HG03108 (cell line): ENCODE measurements around the gene PITPNM1.
"Not testable (repeated sequence)": the region's sequence is repeated elsewhere in the genome, so short reads cannot be mapped to it uniquely, and the experiment has no call there.

Experiments
- ATAC-seq: cut with Tn5 transposase; IDR thresholded peaks from one replicate; pipeline ENCODE4 v1.9.1; 2021; ENCODE audit warnings: moderate library complexity; ENCODE audit not compliant: unreplicated experiment

PITPNM1 gene

DNA sequence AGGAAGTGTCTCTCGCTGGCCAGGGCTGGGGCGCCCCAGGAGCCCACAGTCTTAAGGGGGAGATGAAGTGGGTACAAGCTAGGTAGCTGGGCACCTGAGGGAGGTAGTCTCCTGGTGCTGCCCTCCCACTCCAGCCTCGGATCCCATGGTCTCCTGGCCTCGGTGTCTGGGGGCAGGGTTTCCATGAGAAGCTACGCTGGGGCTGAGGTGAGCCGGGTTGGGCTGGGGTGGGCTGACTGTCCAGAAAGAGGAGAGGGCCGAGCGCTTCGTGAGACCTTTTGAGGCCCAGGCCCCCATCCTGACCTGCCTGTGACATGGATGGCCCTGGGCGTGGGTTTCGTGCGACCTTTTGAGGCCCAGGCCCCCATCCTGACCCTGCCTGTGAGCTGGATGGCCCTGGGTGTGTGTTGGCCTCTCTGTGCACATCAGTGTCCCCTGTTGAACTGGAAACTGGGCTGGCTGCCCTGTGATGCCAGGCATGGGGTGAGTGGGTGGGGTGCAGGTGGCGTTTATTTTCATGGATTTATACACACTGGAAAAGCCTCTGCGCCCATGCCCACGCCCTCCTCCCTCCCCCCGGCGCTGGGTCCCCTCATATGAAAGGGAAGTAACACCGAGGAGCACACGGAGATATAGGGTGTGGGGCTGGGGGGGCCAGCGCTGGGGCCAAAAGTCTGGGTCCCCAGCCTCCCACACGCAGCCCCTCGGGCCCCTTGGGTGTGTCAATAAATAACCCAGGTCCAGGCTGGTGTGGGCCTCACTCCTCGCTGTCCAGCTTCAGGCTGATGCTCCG, 13.7 kb downstream of the PITPNM1 start:
- no peak for ATAC-seq

DNA sequence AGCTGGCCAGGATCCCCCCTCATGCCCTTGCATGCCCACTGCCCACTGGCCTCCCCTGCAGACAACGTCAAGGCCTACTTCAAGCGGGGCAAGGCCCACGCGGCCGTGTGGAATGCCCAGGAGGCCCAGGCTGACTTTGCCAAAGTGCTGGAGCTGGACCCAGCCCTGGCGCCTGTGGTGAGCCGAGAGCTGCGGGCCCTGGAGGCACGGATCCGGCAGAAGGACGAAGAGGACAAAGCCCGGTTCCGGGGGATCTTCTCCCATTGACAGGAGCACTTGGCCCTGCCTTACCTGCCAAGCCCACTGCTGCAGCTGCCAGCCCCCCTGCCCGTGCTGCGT, 14.5 kb downstream of the PITPNM1 start:
- no peak for ATAC-seq

DNA sequence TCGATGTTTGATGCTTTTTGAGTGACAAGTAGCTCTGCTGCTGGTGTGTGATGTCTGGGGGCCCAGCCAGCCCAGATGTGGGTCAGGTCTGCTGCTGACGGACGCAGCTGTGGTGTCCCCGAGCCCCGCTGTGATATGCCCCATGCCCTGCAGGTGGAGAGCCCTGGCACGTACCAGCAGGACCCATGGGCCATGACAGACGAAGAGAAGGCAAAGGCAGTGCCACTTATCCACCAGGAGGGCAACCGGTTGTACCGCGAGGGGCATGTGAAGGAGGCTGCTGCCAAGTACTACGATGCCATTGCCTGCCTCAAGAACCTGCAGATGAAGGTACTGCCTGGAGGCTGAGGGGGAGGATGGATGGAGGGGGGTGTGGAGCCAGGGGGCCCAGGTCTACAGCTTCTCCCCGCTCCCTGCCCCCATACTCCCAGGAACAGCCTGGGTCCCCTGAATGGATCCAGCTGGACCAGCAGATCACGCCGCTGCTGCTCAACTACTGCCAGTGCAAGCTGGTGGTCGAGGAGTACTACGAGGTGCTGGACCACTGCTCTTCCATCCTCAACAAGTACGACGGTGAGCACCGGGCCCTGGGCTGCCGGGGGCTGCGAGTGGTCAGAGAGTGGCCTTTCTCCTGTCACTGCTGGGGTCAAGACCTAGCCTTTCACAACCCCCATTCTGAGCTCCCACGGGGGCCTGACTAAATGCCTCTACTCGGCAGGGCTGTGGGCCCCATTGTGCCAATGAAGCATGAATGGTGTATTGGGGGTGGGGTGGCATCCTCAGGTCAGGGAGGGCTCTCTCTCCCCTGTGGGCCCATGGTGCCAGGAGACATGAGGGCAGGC, 15.1 kb downstream of the PITPNM1 start:
- ATAC-seq = no peak

DNA sequence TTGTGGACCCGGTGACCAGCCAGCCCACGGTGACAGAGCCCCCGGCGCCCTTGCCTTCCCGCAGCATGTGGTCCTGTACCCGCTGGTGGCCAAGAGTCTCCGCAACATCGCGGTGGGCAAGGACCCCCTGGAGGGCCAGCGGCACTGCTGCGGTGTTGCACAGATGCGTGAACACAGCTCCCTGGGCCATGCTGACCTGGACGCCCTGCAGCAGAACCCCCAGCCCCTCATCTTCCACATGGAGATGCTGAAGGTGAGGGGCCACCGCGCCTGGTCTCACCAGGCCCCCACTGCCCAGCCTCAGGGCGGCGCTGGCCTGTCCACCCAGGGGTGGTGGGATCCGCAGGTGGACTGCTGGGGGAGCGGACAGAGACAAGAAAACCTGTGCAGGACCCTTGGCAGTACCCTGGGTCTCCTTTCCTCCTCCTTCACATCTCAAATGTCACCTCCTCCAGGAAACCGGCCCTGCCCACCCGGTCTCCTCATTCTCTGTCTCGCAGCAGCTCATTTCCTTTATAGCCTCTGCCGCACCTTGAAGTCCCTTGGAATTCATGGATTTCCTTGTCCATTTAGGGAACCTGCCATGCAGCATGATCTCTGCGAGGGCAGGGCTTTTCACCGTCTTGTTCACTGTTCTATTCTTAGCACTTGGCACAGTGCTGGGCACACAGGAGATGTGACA, 15.8 kb downstream of the PITPNM1 start:
- ATAC-seq = no peak

GRCh38 chr11:67486481-67487195, 18.5 kb downstream of the PITPNM1 start:
- peak; percentile 30 for ATAC-seq

GRCh38 chr11:67485873-67486361, 19.2 kb downstream of the PITPNM1 start:
- peak; percentile 24 for ATAC-seq

DNA sequence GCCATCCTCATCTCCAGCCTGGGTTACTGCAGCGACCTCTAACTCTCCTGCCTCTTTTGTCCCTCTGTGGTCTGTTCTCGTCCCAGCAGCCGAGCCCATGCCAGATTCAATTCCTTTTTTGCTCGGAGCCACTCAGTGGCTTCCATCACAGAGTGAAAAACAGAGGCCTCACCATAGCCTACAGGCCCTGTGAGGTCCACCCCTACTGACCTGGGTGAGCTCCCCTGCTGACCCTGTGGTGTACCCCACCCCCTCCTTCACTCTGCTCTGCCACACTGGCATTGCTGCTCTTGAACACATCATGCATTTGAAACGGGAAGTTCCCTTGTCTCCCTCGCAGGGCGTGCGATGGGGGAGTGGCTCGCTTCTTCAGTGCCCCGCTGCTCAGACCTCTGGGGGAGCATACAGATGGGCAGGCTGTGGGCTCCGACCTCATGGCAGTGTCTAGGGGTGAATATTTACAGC, 20.3 kb downstream of the PITPNM1 start:
- ATAC-seq = no peak

GRCh38 chr11:67483831-67484665, 21.1 kb downstream of the PITPNM1 start:
- ATAC-seq = no peak

DNA sequence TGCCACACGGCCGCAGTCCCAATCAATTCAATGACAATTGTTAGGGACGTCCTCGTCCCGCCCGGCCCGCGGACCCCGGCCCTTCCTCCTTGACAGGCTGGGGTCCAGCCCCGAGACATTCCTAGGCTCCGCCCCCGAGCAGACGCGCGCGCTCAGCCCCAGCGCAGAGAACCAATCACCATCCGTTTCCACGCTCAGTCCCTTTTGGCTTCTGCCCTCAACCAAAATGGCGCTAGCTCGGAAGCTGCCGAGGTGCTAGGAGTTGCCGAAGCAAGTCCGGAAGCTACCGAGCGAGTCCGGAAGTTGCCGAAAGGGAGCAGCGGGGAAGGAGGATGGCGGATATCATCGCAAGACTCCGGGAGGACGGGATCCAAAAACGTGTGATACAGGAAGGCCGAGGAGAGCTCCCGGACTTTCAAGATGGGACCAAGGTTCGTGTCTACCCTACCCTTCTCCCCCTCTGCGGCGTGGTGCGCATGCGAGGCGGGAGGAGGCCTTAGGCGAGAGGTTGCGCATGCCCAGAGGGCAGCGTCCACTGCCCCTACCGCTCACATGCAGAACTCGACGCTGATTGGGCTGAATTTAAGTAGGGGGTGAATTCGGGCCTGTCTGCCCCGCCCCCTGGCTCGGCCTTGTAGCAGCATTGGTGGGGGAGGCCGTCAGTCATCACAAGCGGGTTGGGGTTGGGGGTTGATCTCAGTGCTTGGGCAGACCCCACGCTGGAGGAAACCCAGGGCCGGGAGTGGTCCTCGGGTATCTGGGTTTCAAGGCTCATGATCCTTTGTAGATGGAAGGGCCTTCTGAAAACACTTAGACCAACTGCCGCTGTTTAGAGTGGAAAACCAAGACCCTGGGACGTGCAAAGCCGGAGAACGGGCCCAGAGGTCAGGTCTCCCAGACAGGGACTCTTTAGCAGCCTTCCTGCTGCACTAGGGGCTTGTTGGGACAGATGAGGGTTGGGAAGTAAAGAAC, 22.1 kb downstream of the PITPNM1 start, which contains the start of gene AIP:
AIP (plus strand) TSS at position 200 of the 972 bp plus-strand sequence; CDS start at position 333, 133 bp downstream.
- ATAC-seq = peak; percentile 54

DNA sequence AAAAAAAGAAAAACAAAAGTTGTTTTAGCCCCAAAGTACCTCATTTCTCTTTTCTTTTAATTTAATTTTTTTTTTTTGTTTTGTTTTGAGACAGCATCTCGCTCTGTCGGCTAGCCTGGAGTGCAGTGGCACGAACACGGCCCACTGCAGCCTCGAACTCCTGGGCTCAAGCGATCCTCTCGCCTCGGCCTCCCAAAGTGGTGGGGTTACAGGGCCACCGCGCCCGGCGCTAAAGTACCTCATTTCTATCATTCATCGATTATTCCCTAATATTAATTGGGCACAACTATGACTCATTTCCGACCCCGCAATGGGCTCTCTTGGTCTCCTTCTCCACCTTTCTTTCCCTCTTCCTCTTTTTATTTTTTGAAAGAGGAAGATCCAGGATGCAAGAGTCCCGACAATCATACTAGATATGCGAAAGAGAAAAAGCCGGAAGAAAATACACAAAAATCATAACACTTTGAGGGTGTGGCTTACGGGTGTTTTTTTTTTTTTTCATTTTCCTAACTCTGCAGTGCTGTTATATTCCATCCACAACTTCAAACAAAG, 22.8 kb downstream of the PITPNM1 start:
- no peak for ATAC-seq

GRCh38 chr11:67477344-67478050, 27.7 kb downstream of the PITPNM1 start:
- ATAC-seq = not testable (repeated sequence)

DNA sequence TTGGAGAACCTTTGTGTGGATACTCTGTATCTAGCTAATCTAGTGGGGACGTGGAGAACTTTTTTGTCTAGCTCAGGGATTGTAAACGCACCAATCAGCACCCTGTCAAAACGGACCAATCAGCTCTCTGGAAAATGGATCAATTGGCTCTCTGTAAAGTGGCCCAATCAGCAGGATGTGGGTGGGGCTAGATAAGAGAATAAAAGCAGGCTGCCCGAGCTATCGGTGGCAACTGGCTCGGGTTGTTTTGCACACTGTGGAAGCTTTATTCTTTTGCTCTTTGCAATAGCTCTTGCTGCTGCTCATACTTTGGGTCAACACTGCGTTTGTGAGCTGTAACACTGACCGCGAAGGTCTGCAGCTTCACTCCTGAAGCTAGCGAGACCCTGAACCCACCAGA, 28.5 kb downstream of the PITPNM1 start:
- ATAC-seq = not testable (repeated sequence)

GRCh38 chr11:67472882-67473281, 32.3 kb downstream of the PITPNM1 start:
- no peak for ATAC-seq

DNA sequence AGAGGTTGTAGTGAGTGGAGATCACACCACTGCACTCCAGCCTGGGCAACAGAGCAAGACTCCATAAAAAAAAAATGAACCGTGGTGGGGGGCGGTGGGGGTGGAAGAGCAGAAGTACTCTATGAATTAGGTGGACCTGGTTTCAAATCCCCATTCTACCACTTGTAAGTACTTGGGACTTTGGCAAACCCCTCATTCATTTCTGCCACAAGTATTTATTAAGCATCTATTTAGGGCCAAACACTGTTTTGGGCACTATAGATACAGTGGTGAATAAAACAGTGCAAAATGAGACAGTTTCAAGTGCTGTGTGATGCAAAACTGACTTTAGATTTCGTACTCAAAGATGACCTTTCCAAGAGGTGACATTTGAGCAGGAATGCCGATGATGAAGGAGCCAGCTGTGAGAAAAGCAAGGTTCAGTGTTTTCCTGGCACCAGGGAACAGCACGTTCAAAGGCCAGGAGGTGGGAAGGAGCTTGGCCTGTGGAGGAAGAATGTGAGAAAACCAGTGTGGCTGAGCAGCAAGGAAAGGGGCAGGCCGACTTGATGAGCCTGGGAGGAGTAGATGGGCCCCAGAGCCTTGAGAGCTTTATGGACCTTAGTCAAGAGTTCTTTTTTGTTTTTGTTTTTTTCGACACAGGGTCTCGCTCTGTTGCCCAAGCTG, 34.7 kb downstream of the PITPNM1 start:
- no peak for ATAC-seq

- no peak for ATAC-seq
Observed at GRCh38 chr11:67469508-67469811, 35.7 kb downstream of the PITPNM1 start.

DNA sequence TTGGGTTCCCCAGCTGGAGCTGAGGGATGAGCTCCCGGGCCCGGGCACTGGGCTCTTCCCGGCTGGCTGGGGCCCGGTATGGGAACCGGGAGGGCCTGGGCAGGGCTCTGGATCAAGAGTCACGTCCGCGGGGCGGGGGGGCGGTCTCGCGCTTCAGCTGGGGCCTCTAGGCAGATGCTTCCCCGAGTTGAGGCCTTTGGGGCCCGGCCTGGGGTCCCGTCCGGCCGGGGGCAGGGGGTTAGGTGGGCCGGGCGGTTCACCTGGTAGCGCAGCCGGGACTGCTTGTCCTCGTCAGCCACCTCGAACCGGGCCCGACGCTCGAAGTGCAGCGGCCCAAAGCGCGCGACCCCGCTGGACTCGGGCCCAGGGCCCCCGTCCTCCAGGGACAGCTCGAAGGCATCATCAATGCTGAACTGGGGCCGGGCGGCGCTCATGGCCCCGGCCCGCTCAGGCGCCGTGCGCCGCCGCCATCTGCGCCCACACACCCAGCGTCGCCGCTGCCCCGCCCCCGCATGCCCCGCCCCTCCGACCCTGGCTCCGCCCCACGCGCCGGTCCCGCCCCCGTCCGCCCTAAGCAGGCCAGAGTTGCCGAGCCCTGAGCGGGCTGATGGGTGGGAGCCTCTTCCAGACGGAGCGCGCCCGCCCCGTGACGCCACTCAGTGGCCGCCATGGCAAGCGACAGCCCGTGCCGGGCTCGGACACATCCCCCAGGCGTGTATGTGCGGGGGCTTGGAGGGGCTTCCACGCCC, 36.2 kb downstream of the PITPNM1 start, which contains the start of gene TMEM134:
TMEM134 (minus strand) TSS at position 493 of the 749 bp plus-strand sequence; CDS start at position 434, 59 bp downstream.
- peak; percentile 60 for ATAC-seq

GRCh38 chr11:67468456-67468758, 36.8 kb downstream of the PITPNM1 start:
- no peak for ATAC-seq
